Progenitor cell of endocrine pancreas (in vitro differentiated cells): ENCODE measurements around the gene PRR5L. TPM values are rescaled to one million over a fixed set of nuclear protein-coding genes. Genes with fewer than 3 reads are reported as not detected.

Experiments used
- DNase-seq: peaks from one replicate; pipeline ENCODE4 v3.0.0; 2021; ENCODE audit warnings: low spot score; ENCODE audit not compliant: unreplicated experiment
- H3K27ac Mint-ChIP-seq: 2 replicates; pipeline ENCODE4 v1.8.0; 2021; ENCODE audit warnings: mild to moderate bottlenecking, moderate library complexity, mixed read lengths
- H3K27me3 Mint-ChIP-seq: 2 replicates; pipeline ENCODE4 v1.8.0; 2021; ENCODE audit warnings: mixed read lengths
- H3K36me3 Mint-ChIP-seq: 2 replicates; pipeline ENCODE4 v1.8.0; 2022; ENCODE audit warnings: mixed read lengths; ENCODE audit not compliant: insufficient read depth
- H3K4me1 Mint-ChIP-seq: 2 replicates; pipeline ENCODE4 v1.8.0; 2021; ENCODE audit warnings: low read depth, mixed read lengths
- H3K4me3 Mint-ChIP-seq: 2 replicates; pipeline ENCODE4 v1.8.0; 2021; ENCODE audit warnings: low read depth, mild to moderate bottlenecking, moderate library complexity, mixed read lengths
- H3K9me3 Mint-ChIP-seq: 2 replicates; pipeline ENCODE4 v1.8.0; 2021; ENCODE audit warnings: low read depth, mixed read lengths
- CTCF ChIP-seq: fragments of 200-600 bp; sonication (generic); IDR thresholded peaks from one replicate; pipeline ENCODE4 v1.5.0; 2021; ENCODE audit warnings: antibody characterized with exemption, mild to moderate bottlenecking; ENCODE audit not compliant: unreplicated experiment
- total RNA-seq: library from RNA; stranded (reverse); gene quantifications from 2 replicates; pipeline ENCODE4 v1.2.1, GENCODE V29; 2021

Gene PRR5L
- total RNA-seq, 1 donor from 2014 or later = 1.7 TPM

DNA sequence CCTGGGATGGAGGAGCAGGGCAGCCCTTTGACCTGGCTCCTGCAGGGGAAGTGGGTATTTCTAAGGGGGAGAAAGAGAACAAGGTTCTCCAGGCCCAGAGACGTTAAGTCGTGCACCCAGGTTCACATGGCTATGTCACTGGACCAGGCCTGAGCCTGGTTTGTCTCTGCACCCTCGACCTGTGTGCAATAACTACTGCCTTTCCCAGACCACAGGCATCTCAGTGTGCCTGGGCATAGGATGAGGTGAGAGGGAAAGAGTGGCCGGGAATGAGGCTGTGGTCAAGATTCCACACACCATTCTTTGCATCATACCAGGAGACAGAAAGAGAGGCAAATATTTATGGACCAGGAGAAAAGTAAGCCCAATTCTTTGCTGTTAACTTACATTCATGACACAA is 66.8 kb downstream of the PRR5L start:
- Mint-ChIP-seq H3K4me3 (no peak overlapping the region), H3K9me3 (no peaks in the 10 kb centered on the region), H3K27ac (no peak overlapping the region), H3K27me3 (peaks cover 47% of the 10 kb centered on the region), H3K36me3 (no peaks in the 10 kb centered on the region), H3K4me1 (peaks cover 16% of the 10 kb centered on the region)
- DNase-seq = no peak
- no peak for TF ChIP-seq CTCF

DNA sequence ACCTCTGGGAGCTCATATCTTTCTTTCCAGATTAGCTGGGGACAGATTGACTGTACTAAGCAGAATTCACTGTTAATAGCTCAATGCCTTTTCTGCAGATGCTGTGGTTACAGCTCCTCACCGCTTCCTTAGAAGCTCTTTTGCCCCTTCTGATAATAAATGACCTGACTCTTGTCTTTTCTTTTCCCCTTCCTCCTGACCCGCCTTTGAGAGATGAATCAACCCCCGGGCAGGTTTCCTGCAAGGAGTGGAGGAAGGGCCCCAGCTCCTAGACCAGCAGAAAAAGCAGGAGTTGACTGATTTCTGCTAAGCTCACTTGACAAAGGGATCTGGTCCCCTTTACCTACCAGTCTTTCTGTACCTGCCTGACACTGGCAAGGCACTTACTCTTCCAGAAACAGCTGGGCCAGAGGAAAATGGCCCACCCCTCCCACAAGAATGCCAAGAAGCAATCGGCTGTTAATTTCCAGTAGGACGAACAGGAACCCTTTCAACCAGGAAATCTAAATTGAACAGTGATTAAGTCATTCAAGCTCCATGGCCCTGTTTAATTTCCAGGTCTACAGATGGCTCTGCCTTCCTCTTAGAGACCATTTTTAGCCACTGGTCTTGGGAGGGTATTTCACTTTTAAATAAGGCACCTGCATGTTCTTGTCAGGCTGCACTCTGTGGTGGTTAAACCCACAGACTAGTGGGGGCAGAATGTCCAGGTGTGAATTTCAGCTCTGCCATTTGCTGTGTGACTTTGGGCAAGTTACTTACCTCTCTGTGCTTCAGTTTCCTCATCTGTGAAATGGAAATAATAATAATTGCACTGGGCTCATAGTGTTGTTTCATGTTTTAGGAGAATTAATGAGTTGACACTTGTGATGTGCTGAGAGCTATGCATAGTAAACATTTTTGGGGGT is 67.5 kb downstream of the PRR5L start:
- no peaks in the 10 kb centered on the region for H3K9me3 Mint-ChIP-seq
- no peaks in the 10 kb centered on the region for H3K36me3 Mint-ChIP-seq
- H3K4me1 Mint-ChIP-seq = peaks cover 16% of the 10 kb centered on the region
- H3K27ac Mint-ChIP-seq = no peak overlapping the region
- H3K4me3 Mint-ChIP-seq = no peak overlapping the region
- TF ChIP-seq CTCF = no peak
- DNase-seq = no peak
- peaks cover 50% of the 10 kb centered on the region for H3K27me3 Mint-ChIP-seq

- no peak for DNase-seq
- H3K4me3 Mint-ChIP-seq = no peak overlapping the region
- H3K27ac Mint-ChIP-seq = no peak overlapping the region
- H3K36me3 Mint-ChIP-seq = no peaks in the 10 kb centered on the region
- no peak for TF ChIP-seq CTCF
- peaks cover 50% of the 10 kb centered on the region for H3K27me3 Mint-ChIP-seq
- H3K9me3 Mint-ChIP-seq = no peaks in the 10 kb centered on the region
- H3K4me1 Mint-ChIP-seq = peaks cover 16% of the 10 kb centered on the region
These were observed 68.7 kb downstream of the PRR5L start for GRCh38 chr11:36364551-36365325.

DNA sequence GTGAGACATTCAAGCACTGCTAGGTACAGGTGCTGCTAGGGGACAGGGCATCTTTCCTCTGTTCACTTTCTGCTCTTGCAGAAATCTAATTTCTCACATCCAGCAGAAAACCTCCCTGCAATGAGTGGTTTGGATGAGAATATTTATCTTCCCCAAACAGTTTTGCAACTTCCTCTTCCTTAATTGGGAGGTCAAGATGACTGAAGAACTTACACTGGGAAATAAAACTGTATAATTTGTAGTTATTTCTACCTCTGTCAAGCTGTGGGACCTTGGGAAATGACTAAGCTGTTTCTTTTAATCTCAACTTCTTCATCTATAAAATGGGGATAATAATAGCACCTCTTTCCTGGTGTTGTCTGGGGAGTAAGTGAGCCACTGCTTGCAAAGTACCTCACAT is 69.8 kb downstream of the PRR5L start:
- H3K27me3 Mint-ChIP-seq = peaks cover 52% of the 10 kb centered on the region

More for the DNA sequence above, 69.8 kb downstream of the PRR5L start:
- Mint-ChIP-seq H3K4me1 (peaks cover 16% of the 10 kb centered on the region), H3K27ac (no peak overlapping the region), H3K9me3 (no peaks in the 10 kb centered on the region), H3K36me3 (no peaks in the 10 kb centered on the region), H3K4me3 (no peak overlapping the region)
- no peak for TF ChIP-seq CTCF
- no peak for DNase-seq
